NCI-H2029 (cell line): Measurements from ENCODE around the gene TRIB2.

Experiments
- DNase-seq: peaks from one replicate; lab custom pipeline; 2025; lab: John Stamatoyannopoulos, UW

TRIB2 gene

GRCh38 chr2:12700989-12701388 is 15.7 kb upstream of the TRIB2 start:
- no peak for DNase-seq

- DNase-seq: no peak
These were observed 15.0 kb upstream of the TRIB2 start for GRCh38 chr2:12701786-12702167.

GRCh38 chr2:12702168-12703121 is 14.3 kb upstream of the TRIB2 start:
- peak; percentile 36 for DNase-seq

DNA sequence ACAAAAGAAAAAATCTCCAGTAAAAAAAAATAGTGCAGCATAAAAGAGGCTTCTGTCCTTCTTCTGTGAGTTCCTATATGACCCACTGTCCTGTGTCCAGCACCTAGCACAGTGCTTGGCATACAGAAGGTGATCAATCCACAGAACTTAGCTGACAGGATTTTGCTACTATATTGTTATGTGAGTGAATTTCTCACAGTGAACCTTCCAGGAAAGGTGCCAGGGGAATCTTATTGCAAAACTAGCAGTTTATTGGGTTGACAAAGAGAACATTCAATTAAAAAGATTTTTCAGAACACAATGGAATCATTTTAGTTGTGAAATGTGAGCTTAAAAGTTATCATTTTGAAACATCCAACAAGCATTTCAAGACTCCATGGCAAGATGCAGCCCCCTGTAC is 12.4 kb upstream of the TRIB2 start:
- DNase-seq: no peak

- no peak for DNase-seq
These were observed 11.5 kb upstream of the TRIB2 start for GRCh38 chr2:12705230-12705629.

- DNase-seq: no peak
These were observed 11.0 kb upstream of the TRIB2 start for GRCh38 chr2:12705742-12706141.

- no peak for DNase-seq
These were observed 8.1 kb upstream of the TRIB2 start for GRCh38 chr2:12708508-12709206.

GRCh38 chr2:12709207-12709522 is 7.6 kb upstream of the TRIB2 start:
- no peak for DNase-seq

- DNase-seq: no peak
These were observed 6.4 kb upstream of the TRIB2 start for GRCh38 chr2:12710301-12710700.

DNA sequence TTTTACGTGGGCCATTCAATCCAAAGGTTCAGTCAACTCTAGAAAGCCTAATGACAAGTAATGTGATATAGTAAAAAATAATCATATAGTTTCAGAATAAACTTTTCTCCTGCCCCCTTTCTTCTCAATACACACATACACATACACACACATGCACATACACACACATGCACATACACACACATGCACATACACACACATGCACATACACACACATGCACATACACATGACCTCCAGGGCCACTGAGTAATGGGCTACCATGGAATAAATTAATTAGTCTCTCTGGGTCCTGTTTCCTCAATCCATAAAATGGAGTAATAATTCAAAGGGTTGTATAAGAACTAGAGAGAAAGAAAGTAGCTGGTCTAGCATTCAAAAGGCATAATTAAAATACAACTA is 5.4 kb upstream of the TRIB2 start:
- no peak for DNase-seq

- DNase-seq: no peak
These were observed 3.9 kb upstream of the TRIB2 start for GRCh38 chr2:12712881-12713280.

DNA sequence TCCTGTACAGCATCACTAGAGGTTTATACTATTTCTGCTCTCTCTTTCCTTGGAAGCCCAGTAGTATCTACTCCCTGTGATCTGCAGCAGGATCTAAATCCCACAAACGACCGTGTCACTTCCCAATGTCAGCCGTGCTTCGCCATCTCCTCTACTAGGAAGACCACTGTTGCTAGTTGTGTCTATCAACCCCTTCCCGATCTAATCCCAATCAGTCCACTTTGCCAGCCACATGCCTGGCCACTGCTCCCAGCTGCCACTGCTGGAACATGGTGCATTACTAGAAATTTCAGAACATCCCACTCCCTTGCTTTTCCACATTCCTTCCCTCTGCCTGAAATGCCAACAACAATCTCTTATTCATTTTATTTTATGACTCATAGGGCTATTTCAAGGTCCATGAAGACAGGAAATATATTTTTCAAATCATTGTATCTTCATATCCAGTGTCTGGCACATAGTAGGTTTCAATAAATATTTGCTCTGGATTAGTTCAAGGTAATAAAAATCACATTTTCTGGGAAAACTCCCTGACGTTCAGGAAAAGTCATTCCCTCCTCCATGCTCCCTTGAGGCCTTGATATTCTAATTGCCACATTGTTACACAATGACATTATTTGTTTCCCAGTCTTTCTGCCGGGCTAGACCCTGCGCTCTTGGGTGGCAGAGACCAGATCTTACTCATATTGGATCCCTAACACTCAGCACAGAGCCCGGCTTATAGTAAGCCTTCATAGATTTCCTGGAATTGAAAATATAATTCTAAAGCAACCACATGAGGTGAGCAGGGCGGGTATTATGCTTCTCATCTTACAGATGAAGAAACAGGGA is 2.1 kb upstream of the TRIB2 start:
- no peak for DNase-seq

DNA sequence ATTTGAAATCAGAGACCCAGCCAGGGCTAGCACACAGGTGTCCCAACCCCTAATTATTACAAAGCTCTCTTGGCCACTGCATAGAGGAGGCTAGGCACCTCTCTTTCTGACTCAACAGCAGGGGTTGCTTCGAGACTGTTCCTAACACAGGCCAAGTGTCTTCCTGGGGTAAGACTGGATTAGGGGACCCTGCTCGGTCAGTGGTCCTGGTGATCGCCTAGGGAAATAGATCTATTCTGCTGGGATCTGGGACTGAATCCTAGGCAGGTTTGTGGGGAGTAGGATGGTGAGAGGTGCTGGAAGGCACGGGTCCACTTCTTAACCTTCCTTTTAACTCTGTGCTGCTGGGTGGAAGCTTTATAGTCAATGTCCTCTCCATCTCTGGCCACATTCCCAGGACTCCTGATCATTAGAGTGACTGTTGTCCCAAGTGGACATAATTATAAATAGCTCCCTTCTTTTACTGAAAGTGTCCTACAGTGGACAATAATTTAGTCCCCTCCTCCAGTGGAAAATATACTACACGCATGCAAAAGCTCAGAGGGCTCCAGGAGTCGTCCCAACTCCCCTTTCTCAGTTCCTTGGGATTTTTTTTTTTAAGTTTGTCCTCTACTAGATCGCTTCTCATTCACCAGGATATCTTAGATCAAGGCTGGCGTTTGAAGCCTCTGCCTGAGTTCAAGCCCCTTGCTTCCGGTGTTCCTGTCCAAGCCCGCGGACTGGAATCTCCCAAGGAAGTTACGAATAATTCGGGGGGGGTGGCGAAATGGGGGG is 1.3 kb upstream of the TRIB2 start:
- DNase-seq: no peak

DNA sequence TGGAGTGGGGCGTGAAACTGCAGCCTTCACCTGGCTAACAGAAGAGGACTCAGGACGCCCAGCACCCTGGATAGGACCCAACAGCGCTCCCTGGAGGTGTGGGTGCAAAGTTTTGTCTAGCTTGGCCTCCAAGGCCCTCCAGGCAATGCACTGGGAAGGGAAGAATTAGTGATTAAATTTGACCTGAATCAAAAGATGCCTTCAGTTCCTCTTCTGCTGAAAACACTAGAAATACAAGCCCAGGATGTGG is 779 bp upstream of the TRIB2 start:
- no peak for DNase-seq

DNA sequence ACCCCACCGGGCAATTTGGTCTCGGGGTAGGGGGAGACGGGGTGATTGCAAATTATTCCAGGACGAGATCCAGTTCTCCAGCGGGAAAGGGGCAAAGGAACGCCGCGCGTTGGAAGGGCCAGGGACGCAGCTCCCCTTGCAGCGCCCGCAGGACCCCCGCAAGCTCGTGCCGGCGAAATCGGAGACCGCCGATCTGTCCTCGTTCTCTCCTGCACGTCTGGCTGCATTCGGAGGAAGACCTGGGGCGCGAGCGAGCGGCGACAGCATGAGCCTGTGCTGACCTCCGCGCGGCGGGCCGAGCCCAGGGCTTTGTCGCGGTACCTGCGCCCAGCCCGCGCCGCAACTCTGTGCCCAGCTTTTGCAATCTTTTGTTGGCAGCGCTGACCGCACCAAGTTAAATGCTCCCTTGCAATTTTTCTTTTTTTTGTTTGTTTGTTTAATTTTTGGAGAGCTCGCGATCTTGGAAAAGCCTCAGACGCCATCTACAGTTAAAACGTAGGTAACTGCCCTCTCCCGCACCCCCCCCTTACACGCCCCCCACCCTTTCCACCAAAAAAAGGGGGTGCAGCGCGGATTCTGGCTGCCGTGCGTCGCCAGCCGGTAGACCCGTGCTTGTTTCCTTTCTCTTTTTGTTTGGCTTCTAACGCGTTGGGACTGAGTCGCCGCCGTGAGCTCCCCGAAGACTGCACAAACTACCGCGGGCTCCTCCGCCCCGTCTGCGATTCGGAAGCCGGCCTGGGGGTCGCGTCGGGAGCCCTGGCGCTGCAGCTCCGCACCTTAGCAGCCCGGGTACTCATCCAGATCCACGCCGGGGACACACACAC is 667 bp downstream of the TRIB2 start:
- no peak for DNase-seq

DNA sequence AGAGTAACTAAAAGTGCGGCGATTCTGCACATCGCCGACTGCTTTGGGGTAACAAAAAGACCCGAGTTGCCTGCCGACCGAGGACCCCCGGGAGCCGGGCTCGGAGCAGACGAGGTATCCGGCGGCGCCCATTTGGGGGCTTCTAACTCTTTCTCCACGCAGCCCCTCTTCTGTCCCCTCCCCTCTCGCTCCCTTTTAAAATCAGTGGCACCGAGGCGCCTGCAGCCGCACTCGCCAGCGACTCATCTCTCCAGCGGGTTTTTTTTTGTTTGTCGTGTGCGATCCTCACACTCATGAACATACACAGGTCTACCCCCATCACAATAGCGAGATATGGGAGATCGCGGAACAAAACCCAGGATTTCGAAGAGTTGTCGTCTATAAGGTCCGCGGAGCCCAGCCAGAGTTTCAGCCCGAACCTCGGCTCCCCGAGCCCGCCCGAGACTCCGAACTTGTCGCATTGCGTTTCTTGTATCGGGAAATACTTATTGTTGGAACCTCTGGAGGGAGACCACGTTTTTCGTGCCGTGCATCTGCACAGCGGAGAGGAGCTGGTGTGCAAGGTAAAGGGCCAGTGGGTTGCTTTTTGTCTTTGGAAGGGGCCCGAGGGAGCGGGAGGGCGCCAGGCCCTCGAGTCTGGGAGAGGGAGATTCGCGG is 1.4 kb downstream of the TRIB2 start:
- no peak for DNase-seq

GRCh38 chr2:12718711-12719399 is 2.1 kb downstream of the TRIB2 start:
- DNase-seq: no peak

DNA sequence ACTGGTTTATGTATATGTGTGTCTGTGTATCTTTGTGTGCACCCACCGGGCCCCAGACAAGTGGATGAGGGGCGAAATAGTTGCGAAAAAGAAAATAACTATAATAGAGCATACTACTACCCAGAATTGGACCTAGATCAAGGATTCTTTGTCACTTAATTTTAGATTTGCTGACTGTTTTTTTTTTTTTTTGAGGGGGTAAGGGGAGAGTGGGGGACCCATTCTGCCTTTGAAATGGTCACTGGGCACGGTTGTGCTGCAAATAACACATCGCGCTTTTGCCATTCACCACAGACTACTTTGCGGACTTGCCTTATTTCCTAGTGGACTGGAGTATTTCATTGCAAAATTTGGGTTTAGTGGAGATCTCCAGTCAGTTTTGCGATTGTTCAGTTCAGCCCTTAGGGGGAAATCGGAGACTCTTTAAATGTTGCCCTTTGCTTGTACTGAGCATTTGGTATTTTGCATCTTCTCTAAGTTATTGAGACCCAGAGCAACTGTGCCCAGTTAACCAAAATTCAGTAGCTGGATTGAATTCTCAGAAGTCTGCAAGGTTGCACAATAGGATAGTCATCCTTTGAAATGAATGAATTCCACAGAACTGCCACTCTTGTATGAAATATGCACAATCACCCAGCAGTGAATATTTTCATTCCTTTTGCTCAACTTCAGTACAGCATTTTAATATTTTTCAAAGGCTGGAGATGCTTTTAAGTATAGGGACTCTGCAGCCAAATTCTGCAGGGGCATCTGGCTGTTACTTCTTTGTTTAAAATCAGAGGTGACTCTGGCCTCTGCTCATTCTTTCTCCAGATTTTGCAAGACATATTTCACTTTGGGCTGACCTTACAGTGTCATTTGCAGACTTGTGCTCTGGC is 2.9 kb downstream of the TRIB2 start:
- no peak for DNase-seq

GRCh38 chr2:12720278-12720620 is 3.5 kb downstream of the TRIB2 start:
- DNase-seq: no peak
